SK-N-MC (cell line): ENCODE data around the gene GALNT18.

Experiments
- DNase-seq: peaks from one replicate; pipeline ENCODE4 v3.0.0-alpha.2; 2011; ENCODE audit warnings: low read depth, low spot score
- H3K27ac ChIP-seq: fragments of 200-600 bp; sonication (generic); 2 replicates; pipeline ENCODE4 v1.5.1; 2016; ENCODE audit warnings: mixed run types
- H3K36me3 ChIP-seq: fragments of 200-600 bp; sonication (generic); 2 replicates; pipeline ENCODE4 v1.6.1; 2017; ENCODE audit warnings: antibody characterized with exemption, low read length, mixed read lengths; ENCODE audit not compliant: insufficient read depth
- H3K4me3 ChIP-seq: fragments of 200-600 bp; sonication (generic); 2 replicates; pipeline ENCODE4 v1.5.1; 2016
- H3K9ac ChIP-seq: fragments of 200-600 bp; sonication (generic); 2 replicates; pipeline ENCODE4 v1.8.0; 2017; ENCODE audit warnings: mixed run types, mixed read lengths; ENCODE audit not compliant: insufficient read length
- H3K9me3 ChIP-seq: fragments of 200-600 bp; sonication (generic); 2 replicates; pipeline ENCODE4 v1.6.1; 2017; ENCODE audit warnings: low read depth, mild to moderate bottlenecking, antibody characterized with exemption, low read length, moderate library complexity, mixed read lengths
- EZH2 ChIP-seq: fragments of 200-600 bp; sonication (generic); IDR thresholded peaks from one replicate; pipeline ENCODE4 v1.6.1; 2017; ENCODE audit warnings: antibody characterized with exemption
- FOXP2 ChIP-seq: optimal IDR thresholded peaks from 2 replicates; pipeline ENCODE3; 2011; ENCODE audit warnings: mild to moderate bottlenecking, moderate library complexity; ENCODE audit not compliant: insufficient read depth; ENCODE audit errors: extremely low read length, control extremely low read depth
- POLR2AphosphoS5 ChIP-seq: IDR thresholded peaks from 2 replicates; pipeline ENCODE4 v1.6.1; 2012; ENCODE audit warnings: mild to moderate bottlenecking, low read depth, low read length, borderline replicate concordance

GALNT18 gene

DNA sequence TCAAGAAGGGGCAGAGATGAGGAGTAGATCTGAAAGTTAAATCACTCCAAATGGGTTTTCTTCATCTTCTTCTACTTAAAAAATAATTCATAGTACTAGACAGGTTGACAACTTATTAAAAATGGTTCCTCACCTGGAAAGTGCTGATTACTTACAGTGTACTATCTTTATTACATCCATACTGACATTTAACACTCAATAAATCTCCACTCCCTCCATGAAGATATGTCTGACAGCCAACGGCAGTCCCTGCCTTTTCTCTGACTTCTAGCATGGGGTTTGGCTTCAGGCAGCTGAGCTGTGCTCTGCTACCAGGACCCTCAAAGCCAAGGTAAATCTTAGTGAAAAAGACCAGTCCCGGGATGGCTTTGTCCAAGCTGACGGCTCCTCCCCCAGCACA lies 135.4 kb downstream of the GALNT18 start:
- Histone ChIP-seq H3K4me3 (no peak overlapping the region), H3K36me3 (no peaks in the 10 kb centered on the region), H3K9me3 (no peaks in the 10 kb centered on the region), H3K27ac (no peak overlapping the region), H3K9ac (no peak overlapping the region)
- DNase-seq: no peak
- TF ChIP-seq EZH2: no peak
- TF ChIP-seq POLR2AphosphoS5: no peak
- no peak for TF ChIP-seq FOXP2

DNA sequence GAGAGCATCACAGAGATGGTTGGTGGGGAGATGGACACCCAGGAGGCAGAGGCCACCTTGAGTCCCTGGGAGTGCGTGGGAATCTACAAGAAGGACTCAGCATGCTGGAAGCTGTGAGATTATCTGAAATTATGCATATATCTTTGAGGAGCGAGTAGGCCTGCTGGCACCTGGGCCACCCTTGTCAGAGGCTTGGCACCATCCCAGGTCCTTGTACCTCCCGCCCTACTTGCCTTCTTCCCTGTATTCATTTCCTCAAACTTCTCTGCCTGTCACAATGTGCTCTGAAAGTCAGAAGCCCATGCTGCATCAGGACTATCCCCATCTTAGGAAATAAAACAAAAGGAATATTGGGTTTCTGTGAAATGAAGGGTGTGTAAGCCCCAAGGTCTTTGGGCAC lies 135.8 kb downstream of the GALNT18 start:
- no peak overlapping the region for H3K9ac ChIP-seq
- no peaks in the 10 kb centered on the region for H3K9me3 ChIP-seq
- DNase-seq: no peak
- no peak overlapping the region for H3K27ac ChIP-seq
- TF ChIP-seq EZH2: no peak
- no peak overlapping the region for H3K4me3 ChIP-seq
- no peaks in the 10 kb centered on the region for H3K36me3 ChIP-seq

DNA sequence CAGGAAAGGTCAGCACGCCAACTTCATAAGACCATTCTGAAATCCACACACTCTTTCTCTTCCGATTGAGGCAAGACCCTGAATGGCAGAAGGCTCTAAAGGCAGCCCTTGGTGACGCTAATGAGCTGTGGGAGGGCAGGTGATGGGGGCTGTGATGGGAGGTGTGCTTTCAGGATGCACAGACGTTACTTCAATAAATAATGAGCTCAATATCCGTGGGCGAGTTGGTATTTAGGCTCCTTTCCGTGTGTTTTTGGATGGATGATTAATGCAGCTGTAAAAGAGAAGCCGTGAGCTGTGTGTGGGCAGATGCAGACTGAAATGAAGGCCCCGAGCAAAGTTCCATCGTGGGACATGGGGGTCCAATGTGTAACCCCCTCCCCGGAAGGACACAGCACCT lies 138.2 kb downstream of the GALNT18 start:
- TF ChIP-seq POLR2AphosphoS5 (no peak), EZH2 (no peak), FOXP2 (no peak)
- H3K9ac ChIP-seq: no peak overlapping the region
- no peaks in the 10 kb centered on the region for H3K9me3 ChIP-seq
- DNase-seq: no peak
- no peak overlapping the region for H3K27ac ChIP-seq
- H3K4me3 ChIP-seq: no peak overlapping the region
- H3K36me3 ChIP-seq: no peaks in the 10 kb centered on the region

DNA sequence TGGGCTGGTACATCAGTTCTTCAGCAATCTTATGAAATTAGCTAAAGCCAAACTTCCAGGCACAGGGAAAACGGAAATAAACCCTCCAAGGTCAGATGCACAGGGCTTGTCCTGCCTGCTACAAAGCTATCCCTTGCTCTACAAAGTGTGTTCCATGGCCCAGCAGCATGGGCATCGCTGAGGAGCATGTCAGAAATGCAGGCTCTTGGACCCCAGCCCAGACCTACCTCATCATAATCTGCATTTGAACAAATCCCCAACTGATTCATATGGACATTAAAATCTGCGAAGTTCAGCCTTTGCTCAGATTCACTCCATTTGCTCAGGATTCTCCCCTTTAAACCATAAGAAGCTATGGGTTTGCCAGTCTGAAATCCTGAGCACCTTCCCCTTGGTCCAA lies 139.1 kb downstream of the GALNT18 start:
- H3K36me3 ChIP-seq: no peaks in the 10 kb centered on the region
- no peak overlapping the region for H3K9ac ChIP-seq
- no peak for DNase-seq
- TF ChIP-seq FOXP2 (no peak), POLR2AphosphoS5 (no peak), EZH2 (no peak)
- H3K4me3 ChIP-seq: no peak overlapping the region
- no peak overlapping the region for H3K27ac ChIP-seq
- no peaks in the 10 kb centered on the region for H3K9me3 ChIP-seq

DNA sequence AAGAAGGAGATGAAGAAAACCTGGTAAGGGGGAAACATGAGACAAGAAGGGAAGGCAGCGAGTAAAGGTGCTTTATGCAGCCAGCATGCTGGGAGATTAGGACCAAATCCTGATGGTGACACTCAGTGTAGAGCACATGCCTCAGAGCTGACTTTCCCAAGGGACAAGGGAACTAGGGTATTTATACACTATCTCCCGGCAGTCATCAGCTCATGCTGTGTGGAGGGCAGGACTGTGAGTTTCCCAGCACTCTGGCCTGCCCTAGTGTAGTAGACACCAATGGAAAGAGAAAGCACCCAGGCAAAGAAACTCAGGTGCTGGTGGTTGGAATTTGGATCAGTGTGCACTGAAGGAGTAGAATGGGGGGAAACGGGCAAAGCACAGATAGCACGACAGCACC lies 140.4 kb downstream of the GALNT18 start:
- Histone ChIP-seq H3K36me3 (no peaks in the 10 kb centered on the region), H3K9me3 (no peaks in the 10 kb centered on the region), H3K27ac (no peak overlapping the region), H3K9ac (no peak overlapping the region), H3K4me3 (no peak overlapping the region)
- DNase-seq: no peak
- TF ChIP-seq EZH2: no peak
- no peak for TF ChIP-seq FOXP2
- TF ChIP-seq POLR2AphosphoS5: no peak

DNA sequence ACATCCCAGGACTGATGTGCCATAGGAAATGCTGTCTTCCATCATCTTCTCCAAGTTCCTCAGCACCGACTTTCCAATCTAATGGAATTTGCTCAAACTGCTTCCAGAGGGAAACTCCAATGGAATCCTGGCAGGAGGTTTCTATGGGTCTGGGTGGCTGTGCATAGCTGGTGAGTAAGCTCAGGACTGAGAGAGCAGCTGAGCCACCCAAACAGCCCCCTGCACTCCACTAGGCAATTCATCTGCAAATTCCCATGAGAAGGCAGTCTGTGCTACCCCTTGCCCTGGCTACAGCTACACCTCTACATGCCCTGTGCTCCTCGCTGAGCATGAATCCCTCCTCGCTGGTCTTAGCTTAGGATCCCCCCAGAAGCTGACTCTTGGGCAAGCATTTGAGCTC lies 140.8 kb downstream of the GALNT18 start:
- no peak overlapping the region for H3K4me3 ChIP-seq
- DNase-seq: no peak
- TF ChIP-seq FOXP2 (no peak), EZH2 (no peak), POLR2AphosphoS5 (no peak)
- H3K36me3 ChIP-seq: no peaks in the 10 kb centered on the region
- no peak overlapping the region for H3K9ac ChIP-seq
- no peak overlapping the region for H3K27ac ChIP-seq
- H3K9me3 ChIP-seq: no peaks in the 10 kb centered on the region

DNA sequence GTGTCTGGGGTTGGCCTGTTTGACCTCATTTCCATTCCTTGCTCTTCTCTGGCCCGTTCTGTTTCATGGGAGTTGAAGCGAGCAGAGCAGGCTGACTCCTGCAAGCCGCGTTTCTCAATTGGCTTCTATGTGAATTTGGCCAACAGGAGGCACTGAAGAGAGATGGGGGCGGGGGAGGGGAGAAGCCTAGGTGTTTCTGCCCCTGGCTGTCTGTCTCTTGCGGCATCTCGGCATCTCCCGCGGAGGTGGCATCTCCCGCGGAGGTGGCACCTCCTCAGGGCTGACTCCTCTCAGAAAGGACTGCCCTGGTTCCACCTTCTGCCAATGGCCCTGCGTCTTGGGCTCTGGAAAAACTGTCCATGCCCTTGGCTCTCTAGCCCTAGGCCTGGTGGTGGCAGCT lies 143.1 kb downstream of the GALNT18 start:
- H3K27ac ChIP-seq: no peak overlapping the region
- H3K9ac ChIP-seq: no peak overlapping the region
- DNase-seq: no peak

DNA sequence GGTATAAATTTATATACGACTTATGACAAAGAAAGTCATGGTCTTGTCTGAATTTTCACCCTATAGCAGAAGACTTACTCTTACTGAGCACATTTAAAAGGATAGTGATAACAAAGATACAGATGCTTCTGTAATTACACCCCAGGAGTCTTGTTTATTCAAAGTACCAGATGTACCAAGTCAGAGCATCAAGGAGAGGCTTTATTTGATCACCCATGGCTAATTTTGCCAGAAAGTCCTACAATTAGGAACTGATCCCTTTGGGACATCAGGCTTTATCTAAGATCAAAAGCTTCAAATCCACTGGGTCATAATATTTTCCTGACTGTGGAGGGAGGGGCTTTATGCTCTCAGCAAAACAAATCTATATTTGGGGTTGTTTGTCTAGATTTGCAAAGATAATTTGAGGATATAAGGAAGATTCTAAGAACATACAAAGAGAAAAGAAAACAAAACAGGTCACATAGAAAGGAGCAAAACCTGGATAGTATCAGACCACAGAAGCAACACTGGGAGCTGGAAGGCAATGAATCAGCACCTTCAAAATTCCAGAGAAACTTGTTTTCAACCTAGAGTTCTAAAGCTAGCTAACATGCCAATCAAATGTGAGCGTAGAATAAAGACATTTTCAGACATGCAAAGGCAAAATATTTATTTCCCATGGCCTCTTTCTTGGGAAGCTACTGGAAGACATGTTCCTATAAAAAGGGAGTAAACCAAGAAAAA lies 143.9 kb downstream of the GALNT18 start:
- H3K36me3 ChIP-seq: no peaks in the 10 kb centered on the region
- no peak overlapping the region for H3K27ac ChIP-seq
- H3K9ac ChIP-seq: no peak overlapping the region
- H3K4me3 ChIP-seq: no peak overlapping the region
- no peaks in the 10 kb centered on the region for H3K9me3 ChIP-seq
- no peak for TF ChIP-seq EZH2
- TF ChIP-seq FOXP2: no peak
- no peak for TF ChIP-seq POLR2AphosphoS5
- DNase-seq: no peak

More for the DNA sequence above, 143.1 kb downstream of the GALNT18 start:
- TF ChIP-seq FOXP2 (no peak), EZH2 (no peak), POLR2AphosphoS5 (no peak)
- no peaks in the 10 kb centered on the region for H3K36me3 ChIP-seq
- H3K4me3 ChIP-seq: no peak overlapping the region
- no peaks in the 10 kb centered on the region for H3K9me3 ChIP-seq
